GM19035 (cell line): ENCODE measurements around the gene ARPP19.
"Not testable (repeated sequence)": the region's sequence is repeated elsewhere in the genome, so short reads cannot be mapped to it uniquely, and the experiment has no call there.

ENCODE experiments used
- ATAC-seq: cut with Tn5 transposase; IDR thresholded peaks from one replicate; pipeline ENCODE4 v1.9.1; 2021; ENCODE audit not compliant: unreplicated experiment

Gene ARPP19

DNA sequence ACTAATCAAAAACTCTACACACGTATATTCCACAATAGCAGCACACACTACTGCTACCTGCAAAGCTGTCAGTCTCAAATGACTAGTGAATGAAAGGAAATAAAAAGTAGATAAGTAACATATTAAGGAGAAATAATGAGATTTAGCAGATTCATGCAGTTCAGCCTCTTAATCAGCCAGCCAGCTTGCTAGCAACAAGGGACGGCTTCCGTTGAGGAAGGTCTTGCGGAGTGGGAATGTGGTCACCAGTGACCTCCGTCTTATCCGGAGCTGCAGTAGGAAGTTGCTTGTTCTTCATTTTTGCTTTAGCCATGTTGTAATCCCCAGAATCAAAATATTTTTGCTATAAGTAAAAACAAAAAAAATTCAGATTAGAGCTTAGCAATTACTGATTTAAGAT, 17.1 kb downstream of the ARPP19 start:
- ATAC-seq, result no peak

DNA sequence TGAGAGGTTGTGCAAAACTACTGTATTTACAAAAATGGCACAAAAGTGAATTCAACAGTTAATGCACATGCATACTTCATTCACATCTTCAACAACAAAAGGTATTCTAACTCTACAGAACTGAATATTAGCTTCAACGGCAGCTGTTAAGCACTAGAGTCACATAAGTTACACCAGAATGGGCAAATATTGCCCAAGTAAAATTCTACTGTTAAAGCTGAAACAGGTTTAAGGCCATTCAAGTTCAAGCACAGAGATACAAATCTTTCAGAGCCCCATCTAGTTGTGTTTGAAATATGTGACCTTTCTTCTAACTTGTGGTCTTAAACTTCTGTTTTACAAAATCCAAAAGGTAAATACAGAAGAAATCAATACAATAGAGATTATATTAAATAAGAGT, 17.6 kb downstream of the ARPP19 start:
- not testable (repeated sequence) for ATAC-seq

DNA sequence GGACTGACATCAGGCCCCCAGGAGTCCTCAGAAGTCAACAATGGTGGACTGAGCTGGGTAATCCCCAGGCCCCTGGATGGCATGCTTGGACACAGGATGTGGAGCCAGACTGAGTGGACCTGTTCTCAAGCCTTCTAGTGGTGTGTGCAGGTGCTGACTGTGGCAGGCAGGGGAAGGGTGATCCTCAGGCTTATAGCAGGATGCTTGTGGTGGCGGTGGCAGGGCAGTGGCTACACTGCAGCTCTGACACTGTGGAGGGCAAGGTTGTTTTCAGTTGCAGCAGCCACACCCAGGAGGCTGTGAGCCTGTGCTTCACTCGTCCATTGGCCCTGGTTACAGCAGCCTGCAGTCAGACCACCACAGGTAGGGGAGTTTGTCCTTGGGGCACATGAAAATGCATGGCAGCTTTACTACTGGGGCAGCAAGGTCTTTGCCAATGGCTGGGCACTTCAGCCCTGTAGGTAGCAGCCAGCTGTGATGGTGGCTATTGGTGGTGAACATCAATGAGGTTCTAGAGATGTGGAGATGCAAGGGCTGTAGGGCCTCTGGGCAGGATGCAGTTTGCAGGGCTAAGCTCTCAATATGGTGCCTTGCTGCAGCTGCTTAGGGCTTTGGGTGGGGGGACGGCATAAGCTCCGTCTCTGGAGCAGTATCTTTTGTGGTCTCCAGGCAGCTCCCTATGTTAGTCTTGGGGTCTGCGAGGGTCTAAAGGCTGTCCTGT, 22.6 kb downstream of the ARPP19 start:
- ATAC-seq, result no peak

DNA sequence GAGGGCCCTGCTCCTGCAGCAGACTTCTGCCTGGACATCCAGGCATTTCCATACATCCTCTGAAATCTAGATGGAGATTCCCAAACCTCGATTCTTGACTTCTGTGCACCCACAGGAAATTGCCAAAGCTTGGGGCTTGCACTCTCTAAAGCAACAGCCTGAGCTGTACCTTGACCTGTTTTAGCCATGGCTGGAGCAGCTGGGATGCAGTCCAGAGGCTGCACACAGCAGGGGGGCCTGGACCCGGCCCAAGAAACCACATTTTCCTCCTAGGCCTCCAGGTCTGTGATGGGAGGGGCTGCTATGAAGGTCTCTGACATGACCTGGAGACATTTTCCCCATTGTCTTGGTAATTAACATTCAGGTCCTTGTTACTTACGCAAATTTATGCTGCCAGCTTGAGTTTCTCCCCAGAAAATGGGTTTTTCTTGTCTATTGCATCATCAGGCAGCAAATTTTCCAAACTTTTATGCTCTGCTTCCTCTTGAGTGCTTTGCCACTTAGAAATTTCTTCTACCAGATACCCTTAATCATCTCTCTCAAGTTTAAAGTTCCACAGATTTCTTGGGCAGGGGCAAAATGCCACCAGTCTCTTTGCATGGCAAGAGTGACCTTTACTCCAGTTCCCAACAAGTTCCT, 28.3 kb downstream of the ARPP19 start:
- ATAC-seq, result no peak

DNA sequence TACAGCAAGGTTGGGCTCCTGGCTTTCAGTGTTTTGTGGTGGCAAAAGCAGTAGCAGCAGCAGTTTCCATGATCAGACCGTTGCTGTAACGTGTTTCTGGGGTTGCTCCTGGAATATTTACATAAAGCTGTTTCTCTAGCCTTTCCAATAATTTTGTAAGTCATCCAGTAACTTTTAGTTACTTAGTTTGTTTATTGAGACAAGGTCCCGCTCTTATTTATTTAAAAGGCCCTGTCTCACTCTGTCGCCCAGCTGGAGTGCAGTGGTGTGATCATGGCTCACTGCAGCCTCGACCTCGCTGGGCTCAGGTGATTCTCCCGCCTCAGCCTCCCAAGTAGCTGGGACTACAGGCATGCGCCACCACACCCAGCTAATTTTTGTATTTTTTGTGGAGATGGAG, 31.4 kb downstream of the ARPP19 start:
- no peak for ATAC-seq

DNA sequence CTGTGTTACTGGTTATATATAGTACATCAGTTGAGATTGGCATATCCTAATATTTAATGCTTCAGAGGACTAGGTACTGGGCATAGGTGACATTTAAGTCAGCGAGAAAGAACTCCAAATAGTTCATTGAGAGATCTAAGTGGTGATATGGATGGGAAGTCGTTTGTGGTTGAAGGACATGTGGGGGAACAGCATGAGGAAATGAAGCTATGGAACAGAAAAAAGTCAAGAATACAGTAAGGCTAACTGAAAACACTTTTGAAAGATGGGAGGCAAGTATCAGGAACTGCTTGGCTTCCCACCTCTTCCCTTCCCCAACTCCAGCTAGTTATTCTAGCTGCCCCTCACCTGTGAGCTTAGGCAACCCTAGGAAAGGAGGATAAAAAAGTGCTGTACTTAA, 36.4 kb downstream of the ARPP19 start:
- no peak for ATAC-seq

DNA sequence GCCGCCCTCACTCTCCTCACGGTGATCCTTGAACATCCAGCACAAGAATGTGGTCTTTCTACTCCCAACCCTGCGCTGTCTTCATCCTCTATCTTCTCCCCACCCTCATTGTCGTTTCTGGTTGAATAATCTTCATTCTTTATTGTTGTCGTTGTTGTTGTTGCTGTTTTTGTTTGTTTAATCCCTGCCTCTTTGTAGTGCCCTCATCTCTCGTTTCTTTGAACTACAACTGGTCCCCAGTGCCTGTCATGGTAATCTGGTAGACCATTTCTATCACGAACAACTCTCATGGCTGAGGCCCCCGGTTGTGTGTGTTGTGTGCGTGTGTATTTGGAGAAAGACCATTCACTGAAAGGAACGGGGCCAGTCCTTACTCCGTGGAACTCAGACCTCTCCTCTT, 38.9 kb downstream of the ARPP19 start:
- no peak for ATAC-seq

DNA sequence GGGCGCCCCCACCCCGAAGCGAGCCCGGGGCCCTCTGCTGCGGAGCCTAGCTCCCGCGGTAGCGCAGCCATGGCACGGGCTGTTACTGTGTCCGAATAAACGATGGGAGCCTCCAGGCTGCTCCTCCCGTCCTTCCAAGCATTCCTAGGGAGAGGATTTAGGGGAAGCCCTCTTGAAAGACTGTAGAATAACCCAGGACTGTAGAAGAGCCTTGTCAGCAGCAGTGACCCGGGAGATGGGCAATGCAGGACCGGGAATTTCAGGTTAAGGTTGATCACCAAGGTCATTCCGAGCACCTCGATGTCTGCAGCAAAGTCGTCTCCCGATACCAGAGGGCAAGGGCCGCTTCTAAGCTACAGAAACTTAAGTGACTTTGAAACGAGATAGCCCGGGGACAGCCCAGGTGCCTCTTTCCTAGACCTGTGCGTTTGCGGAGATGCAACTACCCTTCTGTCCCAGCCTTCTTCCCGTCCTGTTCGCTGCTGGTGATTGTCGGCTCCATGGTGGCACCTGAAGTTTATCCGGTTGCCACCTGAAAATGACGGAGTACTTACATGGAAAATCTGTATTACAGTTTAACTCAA, 39.4 kb downstream of the ARPP19 start:
- peak; percentile 9 for ATAC-seq

DNA sequence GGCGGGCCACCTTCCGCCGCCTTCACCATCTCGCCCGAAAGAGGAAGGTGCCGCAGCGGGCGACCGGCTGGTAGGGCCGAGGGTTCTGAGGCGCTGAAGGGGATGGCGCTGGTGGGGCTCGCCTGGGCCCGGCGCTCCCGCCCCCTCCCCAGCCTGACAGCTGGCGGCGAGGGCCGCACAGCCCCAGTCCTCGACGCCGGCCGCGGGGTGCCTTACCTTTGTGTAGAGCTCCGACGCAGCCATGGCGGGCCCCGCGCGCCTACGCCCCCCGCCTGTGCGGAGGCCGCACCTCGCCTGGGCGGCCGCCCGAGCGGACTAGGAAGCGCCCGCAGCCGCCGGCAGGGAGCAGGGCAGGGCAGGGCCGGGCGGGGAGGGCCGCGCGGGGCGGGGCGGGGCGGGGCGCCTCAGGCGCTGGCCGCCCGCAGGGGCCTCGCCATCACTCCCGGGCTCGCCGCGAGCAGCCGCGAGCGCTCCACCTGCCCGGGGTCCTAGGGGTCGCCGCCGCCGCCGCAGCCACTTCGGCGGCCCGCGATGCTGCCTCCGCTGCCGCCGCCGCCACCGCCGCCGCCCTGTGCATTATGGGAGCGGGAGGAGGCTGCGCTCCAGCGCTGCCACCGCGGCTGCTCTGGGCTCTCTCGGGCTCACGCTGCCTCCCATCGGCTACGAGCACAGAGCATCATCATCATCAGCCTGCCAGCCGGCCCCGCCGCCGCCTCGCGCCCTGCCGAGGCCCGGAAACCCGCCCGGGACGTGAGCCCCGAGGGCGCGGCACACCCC, 40.1 kb downstream of the ARPP19 start, which contains the start of gene MYO5A:
MYO5A (minus strand) TSS at position 317 of the 777 bp plus-strand sequence; CDS start at position 243, 74 bp downstream.
- ATAC-seq, result peak; percentile 79

DNA sequence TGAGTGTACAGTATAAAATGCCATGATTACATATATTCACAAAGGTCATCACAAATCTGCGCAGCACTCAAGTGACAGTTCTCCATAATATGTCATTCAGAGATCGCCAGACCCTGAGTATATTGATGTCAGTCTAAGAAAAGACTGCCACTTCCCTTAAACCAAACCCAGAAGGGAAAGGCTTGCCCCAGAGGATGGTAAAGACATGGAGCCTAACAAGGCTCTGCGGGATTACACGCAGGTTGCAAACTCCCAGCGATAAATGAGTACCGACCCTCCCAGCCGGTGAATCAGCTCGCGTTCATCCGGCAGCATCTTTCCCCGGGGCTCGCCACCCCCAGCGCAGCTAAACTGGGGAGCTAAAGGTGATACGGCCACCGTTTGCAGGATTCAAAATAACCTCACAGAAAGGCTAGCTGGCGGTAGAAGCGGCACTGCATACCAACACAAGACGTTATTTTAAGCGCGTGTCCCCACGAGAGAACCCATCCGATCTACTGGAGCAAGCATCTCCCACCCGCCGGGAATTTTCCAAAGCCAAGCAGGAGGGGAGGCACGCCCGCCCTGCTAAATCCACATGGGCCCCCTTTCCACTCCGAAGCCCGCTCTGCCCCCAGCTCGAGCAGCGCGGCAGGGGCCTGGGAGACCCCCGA, 40.8 kb downstream of the ARPP19 start:
- peak; percentile 8 for ATAC-seq

DNA sequence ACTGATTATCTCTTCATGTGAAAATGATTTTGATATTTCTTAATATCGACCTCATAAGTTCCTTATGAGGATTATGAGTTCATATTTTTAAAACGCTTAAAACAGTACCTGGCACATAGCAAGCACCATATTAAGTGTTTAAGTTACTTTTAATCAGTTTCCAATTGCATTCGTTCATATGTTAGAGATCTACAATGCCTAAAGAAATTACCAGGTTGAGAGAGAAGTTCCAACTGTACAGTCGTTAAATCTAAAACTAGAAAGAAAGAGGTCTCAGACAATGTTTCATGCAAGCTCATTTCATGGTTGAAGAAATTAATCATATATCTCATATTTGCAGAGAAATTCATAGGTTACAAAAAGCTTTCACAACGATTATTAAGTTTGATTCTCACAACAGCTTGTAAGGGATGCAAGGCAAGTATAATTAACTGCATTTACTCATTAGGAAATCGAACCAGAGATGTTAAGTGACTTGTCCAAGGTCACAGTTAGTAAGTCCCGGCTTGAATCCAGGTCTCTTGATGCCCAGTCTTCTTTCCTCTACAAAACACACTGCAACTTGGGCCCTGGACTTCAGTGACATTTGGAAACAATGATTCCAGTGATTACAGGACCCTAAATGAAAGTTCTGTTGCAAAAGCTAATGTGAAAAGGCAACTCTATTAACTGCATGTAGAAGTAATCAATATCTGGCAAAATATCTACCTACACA, 41.5 kb downstream of the ARPP19 start:
- no peak for ATAC-seq

DNA sequence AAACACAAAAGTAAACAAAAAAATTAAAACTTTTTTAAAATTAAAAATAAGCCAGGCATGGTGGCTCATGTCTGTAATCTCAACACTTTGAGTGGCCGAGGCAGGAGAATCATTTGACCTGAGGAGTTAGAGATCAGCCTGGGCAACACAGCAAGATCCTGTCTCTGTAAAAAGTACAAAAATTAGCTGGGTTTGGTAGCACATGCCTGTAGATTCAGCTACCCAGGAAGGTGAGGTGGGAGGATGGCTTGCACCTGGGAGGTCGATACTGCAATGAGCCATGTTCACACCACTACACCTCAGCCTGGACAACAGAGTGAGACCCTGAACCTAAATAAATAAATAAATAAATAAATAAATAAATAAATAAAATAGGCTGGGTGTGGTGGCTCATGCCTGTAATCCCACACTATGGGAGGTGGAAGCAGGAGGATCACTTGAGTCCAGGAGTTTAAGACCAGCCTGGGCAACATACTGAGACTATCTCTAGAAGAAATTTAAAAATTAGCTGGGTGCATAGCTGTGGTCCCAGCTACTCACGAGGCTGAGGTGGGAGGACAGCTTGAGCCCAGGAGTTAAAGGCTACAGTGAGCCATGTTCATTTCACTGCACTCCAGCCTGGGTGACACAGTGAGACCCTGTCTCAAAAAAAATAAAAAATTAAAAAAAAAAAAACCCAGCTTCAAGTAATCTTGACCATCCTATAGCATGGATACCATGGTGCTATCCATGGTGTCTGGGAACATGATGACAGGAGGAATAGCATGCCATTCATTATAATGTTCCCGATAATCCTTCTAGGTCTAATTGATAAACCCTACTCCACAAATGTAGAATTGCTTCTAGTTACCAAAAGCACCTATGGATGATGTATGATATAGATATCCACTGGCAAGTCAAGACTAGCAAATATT, 44.4 kb downstream of the ARPP19 start:
- no peak for ATAC-seq

DNA sequence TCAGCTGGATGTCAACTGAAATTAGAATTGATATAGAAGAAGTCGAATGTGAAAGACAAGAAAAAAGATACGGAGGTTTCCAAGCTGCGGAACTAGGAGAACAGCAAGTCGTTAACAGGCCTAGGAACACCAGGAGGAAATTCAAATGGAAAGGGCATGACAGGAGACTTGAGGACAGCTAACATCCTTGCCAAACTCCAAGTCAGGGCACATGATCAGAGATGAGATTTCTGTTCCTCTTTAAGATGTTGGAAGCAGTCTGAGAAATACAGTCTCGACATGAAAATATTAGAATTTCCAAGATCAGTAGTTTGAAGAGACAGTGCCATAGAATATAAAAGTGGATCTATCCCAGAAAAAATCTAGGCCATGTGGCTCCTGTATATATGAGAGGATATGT, 45.2 kb downstream of the ARPP19 start:
- ATAC-seq, result no peak

DNA sequence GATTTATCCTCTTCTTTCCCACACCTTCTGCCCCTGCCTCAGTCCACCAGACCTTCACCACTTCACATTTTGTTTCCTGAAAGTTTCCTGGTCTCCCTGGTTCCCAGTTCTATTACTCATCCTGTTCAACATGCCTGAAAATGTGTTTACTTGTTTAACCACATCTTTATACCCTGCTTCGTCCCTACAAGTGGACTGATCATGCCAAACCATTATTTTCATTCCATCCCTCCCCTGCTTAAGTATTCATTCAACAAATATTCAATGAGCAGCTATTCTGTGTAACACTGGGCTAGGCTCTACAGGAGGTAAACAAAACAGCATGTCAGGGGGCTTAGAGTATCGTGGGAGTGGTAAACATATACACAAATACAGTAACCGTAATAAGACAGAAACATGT, 45.6 kb downstream of the ARPP19 start:
- ATAC-seq, result no peak

DNA sequence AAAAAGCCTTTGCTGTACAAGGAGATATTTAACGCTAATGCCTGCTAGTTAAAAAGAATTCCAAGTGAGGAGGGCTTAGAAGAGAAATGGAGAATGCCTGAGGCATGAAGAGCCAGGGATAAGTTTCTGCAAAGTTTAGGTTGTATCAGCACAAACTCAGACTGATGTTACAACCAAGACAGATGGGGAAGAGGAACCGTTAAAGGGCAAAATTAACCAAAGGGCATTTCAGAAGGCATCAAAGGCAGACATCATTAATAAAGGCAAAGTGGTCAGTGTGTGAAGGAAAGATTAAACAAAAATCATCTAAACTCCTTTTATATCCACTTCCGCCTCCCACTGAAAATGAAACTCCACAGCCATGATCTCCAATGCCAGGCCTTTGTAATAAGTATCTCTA, 47.1 kb downstream of the ARPP19 start:
- no peak for ATAC-seq

DNA sequence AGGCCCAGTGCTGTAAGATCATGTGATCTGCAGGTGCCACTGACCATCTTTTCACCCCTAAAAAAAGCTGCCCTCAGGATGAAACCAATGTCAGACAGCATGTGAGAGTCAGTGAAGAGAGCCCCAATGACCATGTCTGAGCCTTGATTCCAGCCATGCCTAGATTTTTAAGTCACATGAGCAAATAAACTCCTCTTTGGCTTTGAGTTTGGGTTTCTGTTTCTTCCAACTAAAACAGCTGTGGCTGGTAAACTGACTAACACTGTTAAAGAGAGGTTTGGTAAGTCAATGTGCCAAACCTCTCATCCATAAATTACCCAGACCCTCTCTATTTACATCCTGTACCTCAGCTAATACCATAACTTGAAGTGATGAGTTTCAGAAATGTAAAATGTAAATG, 48.4 kb downstream of the ARPP19 start:
- no peak for ATAC-seq

DNA sequence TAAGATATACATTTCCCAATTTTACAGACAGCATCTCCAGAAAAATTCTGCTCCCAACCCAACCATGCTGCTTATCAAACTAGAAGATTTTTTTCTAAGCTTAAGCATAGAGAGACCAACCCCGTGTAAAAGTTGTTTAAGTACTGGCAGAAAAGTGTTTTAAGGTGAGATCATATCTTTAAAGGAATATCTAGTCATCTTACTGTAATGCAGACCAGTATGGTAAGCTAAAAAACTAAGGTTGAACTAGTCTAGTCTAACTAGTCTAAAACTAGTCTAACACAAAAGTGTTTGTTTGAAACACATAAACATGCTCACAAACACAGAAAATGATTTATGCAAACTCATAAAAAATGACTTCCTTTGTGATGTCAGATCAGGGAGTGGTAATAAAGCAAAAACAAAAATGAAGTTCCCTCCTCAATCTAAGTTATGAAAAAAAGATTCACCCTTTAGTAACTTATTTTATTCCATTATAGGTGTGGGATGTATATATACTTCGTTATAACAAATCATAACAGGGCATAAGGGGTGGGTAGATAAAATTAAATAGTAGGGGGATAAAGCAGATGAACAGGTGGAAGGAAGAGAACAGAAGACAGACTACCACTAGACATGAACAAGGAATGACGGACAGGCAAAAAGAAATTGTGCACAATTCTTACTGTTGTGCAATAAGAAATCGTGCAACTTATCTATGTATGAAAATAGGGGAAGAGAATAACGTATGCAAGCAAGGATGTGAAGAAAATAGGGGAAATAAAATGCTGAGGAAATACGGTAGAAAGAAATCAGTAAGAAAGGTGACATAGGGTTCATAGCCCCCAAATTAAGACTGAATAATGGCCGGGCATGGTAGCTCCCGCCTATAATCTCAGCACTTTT, 50.1 kb downstream of the ARPP19 start:
- no peak for ATAC-seq

DNA sequence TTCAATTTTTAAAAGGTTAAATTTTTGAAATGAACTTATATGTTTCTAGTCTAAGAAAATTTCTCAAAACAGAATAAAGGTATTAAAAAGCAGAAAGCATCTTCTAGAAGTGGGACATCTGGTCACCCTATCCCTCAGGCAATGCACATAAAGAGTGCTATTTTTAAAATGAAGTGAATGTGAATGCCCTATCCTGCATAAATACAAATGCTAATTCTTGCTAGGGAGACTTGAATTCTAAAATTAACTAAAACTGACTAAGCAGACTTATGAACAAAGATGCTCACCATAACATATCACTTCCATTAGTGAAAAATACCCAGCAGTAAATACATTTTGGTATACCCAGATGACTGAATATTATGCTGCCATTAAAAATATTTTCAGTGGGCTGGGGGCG, 51.8 kb downstream of the ARPP19 start:
- no peak for ATAC-seq
